ENCODE results near the gene GPR179. TPM values are rescaled to one million over a fixed set of nuclear protein-coding genes. Genes with fewer than 3 reads are reported as not detected.

Gene GPR179
- total RNA-seq, 1 experiment from 2014 or later = 0.09 TPM

- no peak for TF ChIP-seq ZNF219 (CRISPR knock-in tag; IDR thresholded peaks at IDR 0.05; ENCODE audit: borderline replicate concordance)
Measured at GRCh38 chr17:38350035-38350434, 6.3 kb upstream of the GPR179 start (continued).

- Mint-ChIP-seq H3K9me3 (no peaks in the 10 kb centered on the region), H3K4me3 (no peak overlapping the region), H3K36me3 (no peaks in the 10 kb centered on the region), H3K27ac (peak overlapping the region; percentile 78), H3K4me1 (peaks cover 34% of the 10 kb centered on the region), H3K27me3 (ENCODE audit: low read depth) (no peaks in the 10 kb centered on the region; the same call in 1 of the 2 replicates)
- ChIA-PET CTCF (interaction anchor here (0.5 to 10.5 kb wide), 51 partner anchors 7 to 521 kb away, joined by 3 to 222 read pairs (median 4); partner anchors contain the start of gene ARHGAP23), POLR2A (interaction anchor here (0.9 to 1.9 kb wide), 3 partner anchors 51 to 103 kb away, joined by 3 to 20 read pairs (median 4); no protein-coding TSS in a partner anchor)
- no peak for TF ChIP-seq CREB1 (CRISPR knock-in tag; IDR thresholded peaks at IDR 0.05)
- TF ChIP-seq CREM (CRISPR knock-in tag; IDR thresholded peaks at IDR 0.05) = no peak
- TF ChIP-seq NFE2L1 (CRISPR knock-in tag; IDR thresholded peaks at IDR 0.05) = no peak
- peak; percentile 74 for TF ChIP-seq CTCF (IDR thresholded peaks at IDR 0.05)
- no peak for TF ChIP-seq ZNF423 (CRISPR knock-in tag; IDR thresholded peaks at IDR 0.05)
- no peak for TF ChIP-seq ZNF232 (CRISPR knock-in tag; IDR thresholded peaks at IDR 0.05)
- no peak for TF ChIP-seq ZBTB21 (CRISPR knock-in tag; IDR thresholded peaks at IDR 0.05; ENCODE audit: borderline replicate concordance)
- no peak for TF ChIP-seq GRHL2 (CRISPR knock-in tag; IDR thresholded peaks at IDR 0.05; ENCODE audit: insufficient replicate concordance, severe bottlenecking)
- ATAC-seq (peak; percentile 66), DNase-seq (ENCODE audit: low spot score) (peak; percentile 90)
Measured at GRCh38 chr17:38349097-38349730, 5.5 kb upstream of the GPR179 start.

- ChIA-PET POLR2A (no interaction called here), CTCF (interaction anchor here (0.9 to 10.5 kb wide), 2 partner anchors 14 to 69 kb away, joined by 3 to 221 read pairs; no protein-coding TSS in a partner anchor)
- DNase-seq (ENCODE audit: low spot score) = no peak
- no peak overlapping the region for H3K27ac Mint-ChIP-seq
- H3K36me3 Mint-ChIP-seq = no peaks in the 10 kb centered on the region
- no peaks in the 10 kb centered on the region for H3K9me3 Mint-ChIP-seq
- H3K27me3 Mint-ChIP-seq (ENCODE audit: low read depth) = no peaks in the 10 kb centered on the region
- ATAC-seq = no peak
- no peak overlapping the region for H3K4me3 Mint-ChIP-seq
- peaks cover 28% of the 10 kb centered on the region for H3K4me1 Mint-ChIP-seq
- TF ChIP-seq CREM (CRISPR knock-in tag; IDR thresholded peaks at IDR 0.05) (no peak), GABPB1 (CRISPR knock-in tag; IDR thresholded peaks at IDR 0.05) (no peak), ZNF416 (CRISPR knock-in tag; IDR thresholded peaks at IDR 0.05) (no peak), ZNF671 (CRISPR knock-in tag; IDR thresholded peaks at IDR 0.05) (no peak), FOXJ3 (CRISPR knock-in tag; IDR thresholded peaks at IDR 0.05; ENCODE audit: borderline replicate concordance) (no peak), CTCF (IDR thresholded peaks at IDR 0.05) (no peak), JUN (CRISPR knock-in tag; IDR thresholded peaks at IDR 0.05) (no peak), ZNF232 (CRISPR knock-in tag; IDR thresholded peaks at IDR 0.05) (no peak), ZBTB21 (CRISPR knock-in tag; IDR thresholded peaks at IDR 0.05; ENCODE audit: borderline replicate concordance) (no peak), MXD4 (CRISPR knock-in tag; IDR thresholded peaks at IDR 0.05; ENCODE audit: borderline replicate concordance) (no peak), ZMAT4 (CRISPR knock-in tag; IDR thresholded peaks at IDR 0.05) (no peak)
- TF ChIP-seq, protein P1, sequence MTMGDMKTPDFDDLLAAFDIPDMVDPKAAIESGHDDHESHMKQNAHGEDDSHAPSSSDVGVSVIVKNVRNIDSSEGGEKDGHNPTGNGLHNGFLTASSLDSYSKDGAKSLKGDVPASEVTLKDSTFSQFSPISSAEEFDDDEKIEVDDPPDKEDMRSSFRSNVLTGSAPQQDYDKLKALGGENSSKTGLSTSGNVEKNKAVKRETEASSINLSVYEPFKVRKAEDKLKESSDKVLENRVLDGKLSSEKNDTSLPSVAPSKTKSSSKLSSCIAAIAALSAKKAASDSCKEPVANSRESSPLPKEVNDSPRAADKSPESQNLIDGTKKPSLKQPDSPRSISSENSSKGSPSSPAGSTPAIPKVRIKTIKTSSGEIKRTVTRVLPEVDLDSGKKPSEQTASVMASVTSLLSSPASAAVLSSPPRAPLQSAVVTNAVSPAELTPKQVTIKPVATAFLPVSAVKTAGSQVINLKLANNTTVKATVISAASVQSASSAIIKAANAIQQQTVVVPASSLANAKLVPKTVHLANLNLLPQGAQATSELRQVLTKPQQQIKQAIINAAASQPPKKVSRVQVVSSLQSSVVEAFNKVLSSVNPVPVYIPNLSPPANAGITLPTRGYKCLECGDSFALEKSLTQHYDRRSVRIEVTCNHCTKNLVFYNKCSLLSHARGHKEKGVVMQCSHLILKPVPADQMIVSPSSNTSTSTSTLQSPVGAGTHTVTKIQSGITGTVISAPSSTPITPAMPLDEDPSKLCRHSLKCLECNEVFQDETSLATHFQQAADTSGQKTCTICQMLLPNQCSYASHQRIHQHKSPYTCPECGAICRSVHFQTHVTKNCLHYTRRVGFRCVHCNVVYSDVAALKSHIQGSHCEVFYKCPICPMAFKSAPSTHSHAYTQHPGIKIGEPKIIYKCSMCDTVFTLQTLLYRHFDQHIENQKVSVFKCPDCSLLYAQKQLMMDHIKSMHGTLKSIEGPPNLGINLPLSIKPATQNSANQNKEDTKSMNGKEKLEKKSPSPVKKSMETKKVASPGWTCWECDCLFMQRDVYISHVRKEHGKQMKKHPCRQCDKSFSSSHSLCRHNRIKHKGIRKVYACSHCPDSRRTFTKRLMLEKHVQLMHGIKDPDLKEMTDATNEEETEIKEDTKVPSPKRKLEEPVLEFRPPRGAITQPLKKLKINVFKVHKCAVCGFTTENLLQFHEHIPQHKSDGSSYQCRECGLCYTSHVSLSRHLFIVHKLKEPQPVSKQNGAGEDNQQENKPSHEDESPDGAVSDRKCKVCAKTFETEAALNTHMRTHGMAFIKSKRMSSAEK (CRISPR knock-in tag; IDR thresholded peaks at IDR 0.05; ENCODE audit: borderline replicate concordance) = no peak
- TF ChIP-seq, protein P2, sequence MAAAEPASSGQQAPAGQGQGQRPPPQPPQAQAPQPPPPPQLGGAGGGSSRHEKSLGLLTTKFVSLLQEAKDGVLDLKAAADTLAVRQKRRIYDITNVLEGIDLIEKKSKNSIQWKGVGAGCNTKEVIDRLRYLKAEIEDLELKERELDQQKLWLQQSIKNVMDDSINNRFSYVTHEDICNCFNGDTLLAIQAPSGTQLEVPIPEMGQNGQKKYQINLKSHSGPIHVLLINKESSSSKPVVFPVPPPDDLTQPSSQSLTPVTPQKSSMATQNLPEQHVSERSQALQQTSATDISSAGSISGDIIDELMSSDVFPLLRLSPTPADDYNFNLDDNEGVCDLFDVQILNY (CRISPR knock-in tag; IDR thresholded peaks at IDR 0.05) = no peak
- TF ChIP-seq, protein P3, sequence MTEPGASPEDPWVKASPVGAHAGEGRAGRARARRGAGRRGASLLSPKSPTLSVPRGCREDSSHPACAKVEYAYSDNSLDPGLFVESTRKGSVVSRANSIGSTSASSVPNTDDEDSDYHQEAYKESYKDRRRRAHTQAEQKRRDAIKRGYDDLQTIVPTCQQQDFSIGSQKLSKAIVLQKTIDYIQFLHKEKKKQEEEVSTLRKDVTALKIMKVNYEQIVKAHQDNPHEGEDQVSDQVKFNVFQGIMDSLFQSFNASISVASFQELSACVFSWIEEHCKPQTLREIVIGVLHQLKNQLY (CRISPR knock-in tag; IDR thresholded peaks at IDR 0.05) = no peak
- TF ChIP-seq, protein P4, sequence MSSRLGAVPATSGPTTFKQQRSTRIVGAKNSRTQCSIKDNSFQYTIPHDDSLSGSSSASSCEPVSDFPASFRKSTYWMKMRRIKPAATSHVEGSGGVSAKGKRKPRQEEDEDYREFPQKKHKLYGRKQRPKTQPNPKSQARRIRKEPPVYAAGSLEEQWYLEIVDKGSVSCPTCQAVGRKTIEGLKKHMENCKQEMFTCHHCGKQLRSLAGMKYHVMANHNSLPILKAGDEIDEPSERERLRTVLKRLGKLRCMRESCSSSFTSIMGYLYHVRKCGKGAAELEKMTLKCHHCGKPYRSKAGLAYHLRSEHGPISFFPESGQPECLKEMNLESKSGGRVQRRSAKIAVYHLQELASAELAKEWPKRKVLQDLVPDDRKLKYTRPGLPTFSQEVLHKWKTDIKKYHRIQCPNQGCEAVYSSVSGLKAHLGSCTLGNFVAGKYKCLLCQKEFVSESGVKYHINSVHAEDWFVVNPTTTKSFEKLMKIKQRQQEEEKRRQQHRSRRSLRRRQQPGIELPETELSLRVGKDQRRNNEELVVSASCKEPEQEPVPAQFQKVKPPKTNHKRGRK (CRISPR knock-in tag; IDR thresholded peaks at IDR 0.05; ENCODE audit: borderline replicate concordance) = no peak
Measured at GRCh38 chr17:38345743-38346142, 2.0 kb upstream of the GPR179 start.
